DLD1 (cell line): ENCODE measurements around the gene ZNF211.

Source experiments
- in situ Hi-C: cut with HindIII; loops from 2 replicates; pipeline ENCODE4 v1.10.0; 2017; ENCODE audit warnings: low sequenced_read_pairs

Gene ZNF211

DNA sequence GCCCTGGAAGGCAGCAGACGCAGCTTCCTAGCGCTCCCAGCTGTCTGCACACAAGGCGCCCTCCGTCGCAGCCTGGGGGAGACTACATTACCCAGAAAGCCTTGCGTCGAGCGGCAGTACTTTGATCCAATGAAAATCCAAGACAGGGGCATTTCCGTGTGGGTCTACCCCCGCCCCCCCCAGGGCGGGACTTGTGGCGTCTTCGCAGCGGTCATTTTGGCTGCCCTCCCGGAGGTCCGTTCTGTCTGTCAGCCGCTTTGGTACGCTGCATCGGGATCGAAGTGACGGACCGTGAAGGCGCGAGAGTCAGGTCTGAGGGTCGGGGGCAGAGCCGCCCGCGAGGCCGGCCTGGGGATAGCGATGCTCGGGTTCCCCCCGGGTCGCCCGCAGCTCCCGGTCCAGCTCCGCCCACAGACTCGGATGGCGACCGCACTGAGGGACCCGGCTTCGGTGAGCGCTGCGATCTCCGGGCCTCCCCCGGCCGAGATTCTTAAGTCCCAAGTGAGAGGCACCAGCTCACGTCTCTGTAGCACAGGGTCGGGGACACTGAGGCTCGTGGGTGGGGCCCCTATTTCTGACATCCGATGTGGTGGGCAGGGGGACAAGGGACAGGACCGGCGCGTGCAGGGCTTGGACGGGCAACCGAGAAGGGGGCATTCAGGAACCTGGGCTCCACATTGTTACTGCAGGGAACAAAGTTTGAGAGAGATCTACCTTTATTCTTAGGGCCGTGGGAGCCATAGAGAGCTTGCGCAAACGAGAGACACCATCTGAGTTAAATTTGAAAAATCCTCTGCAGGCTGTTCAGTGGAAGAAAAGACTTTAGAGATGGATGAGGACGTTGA, at the start of gene ZNF211:
Gene ZNF211 (plus strand): TSS at position 182 of the 845 bp plus-strand sequence. CDS start 179 bp downstream, at position 361.
- in situ Hi-C loops = no loop called here

GRCh38 chr19:57583521-57584416, 49.2 kb upstream of the ZNF211 start, which contains the start of gene ZIK1:
Gene ZIK1 (plus strand): TSS chr19:57584145. CDS start chr19:57584357, 212 bp downstream.
- in situ Hi-C loops = no loop called here

DNA sequence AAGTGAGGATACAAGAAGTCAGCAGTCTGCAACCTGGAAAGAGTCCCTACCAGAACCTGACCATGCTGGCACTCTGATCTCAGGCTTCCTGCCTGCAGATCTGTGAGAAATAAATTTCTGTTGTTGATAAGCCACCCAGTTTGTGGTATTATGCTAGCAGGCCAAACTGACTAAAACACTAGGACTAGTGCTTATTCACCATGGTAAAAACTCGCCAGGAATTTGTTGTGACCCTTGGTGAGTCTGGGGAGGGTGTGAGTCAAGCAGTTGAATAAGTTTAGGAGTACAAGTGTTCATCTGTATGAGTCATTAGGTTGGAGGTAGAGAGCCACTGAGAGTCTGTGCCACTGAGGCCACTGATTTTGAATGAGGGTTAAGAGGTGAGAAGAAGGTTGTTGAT, 45.4 kb upstream of the ZNF211 start:
- in situ Hi-C loops = no loop called here

DNA sequence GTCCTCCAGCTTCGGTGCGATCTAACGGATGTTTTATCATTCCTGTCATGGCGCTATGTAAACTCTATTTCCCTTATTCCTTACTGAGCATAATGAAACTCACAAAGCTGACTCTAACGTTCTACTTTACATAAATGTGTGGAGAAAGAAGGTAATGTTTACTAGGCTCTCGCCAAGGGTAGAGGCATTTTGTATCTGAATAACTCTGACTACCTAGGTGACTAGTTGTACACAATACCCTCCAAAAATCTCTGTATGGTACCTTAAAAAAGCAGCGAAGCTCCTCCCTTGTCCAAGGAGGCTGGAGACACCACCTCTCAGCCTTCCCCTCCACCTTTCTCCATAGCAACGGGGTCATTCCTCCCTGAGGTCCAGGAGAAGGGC, 33.6 kb upstream of the ZNF211 start:
- in situ Hi-C loops = no loop called here

GRCh38 chr19:57599761-57600383, 33.1 kb upstream of the ZNF211 start, which contains the start of gene ZNF530:
Gene ZNF530 (plus strand): TSS chr19:57599885. CDS start chr19:57604346, 4,461 bp downstream.
- in situ Hi-C loops = no loop called here

GRCh38 chr19:57606931-57607330, 26.0 kb upstream of the ZNF211 start:
- in situ Hi-C loops = no loop called here

GRCh38 chr19:57611113-57611512, 21.9 kb upstream of the ZNF211 start:
- in situ Hi-C loops = no loop called here

- in situ Hi-C loops = no loop called here
These were observed 18.8 kb upstream of the ZNF211 start, which contains the start of gene ZNF134 for GRCh38 chr19:57613941-57614743. Gene ZNF134 (plus strand): TSS chr19:57614242. CDS start chr19:57619469, 5,227 bp downstream.

DNA sequence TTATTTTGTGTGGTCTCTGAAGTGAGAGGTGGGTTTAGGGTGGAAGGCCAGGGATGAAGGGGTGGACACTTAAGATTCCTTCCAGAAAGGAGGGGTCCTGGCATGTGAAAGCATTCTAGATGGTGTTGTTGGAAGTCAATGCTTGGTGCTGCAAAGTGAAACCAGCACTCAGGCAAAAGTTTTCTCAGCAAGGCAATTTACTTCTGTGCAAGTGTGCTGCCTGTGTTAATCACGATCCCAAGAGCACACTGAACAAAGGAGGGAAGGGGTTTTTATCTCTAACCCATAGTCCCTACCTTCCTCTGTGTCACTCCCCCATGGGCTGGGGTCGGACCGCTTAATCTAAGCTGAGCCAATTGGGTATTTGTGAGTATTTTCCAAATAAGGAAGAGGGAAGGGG, 17.6 kb upstream of the ZNF211 start:
- in situ Hi-C loops = no loop called here

- in situ Hi-C loops = no loop called here
These were observed 12.2 kb upstream of the ZNF211 start for GRCh38 chr19:57620673-57621348.

GRCh38 chr19:57623091-57623490, 9.9 kb upstream of the ZNF211 start:
- in situ Hi-C loops = no loop called here

DNA sequence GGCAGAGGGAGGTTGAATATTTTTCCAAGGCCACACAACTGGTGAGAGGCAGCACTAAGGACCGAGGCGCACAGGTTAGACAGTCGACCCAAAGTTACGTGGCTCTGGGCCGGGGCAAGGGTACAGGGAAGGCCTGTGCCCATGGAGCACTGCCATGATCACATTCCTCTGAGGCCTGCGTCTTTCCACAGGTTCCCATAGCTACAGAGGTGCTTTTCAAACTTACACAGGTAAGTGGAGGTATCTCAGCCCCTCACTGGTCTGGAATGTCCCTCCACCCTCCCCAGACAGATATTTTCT, 814 bp downstream of the ZNF211 start:
- in situ Hi-C loops = no loop called here

- in situ Hi-C loops = no loop called here
These were observed 4.4 kb downstream of the ZNF211 start for GRCh38 chr19:57637379-57637778.

DNA sequence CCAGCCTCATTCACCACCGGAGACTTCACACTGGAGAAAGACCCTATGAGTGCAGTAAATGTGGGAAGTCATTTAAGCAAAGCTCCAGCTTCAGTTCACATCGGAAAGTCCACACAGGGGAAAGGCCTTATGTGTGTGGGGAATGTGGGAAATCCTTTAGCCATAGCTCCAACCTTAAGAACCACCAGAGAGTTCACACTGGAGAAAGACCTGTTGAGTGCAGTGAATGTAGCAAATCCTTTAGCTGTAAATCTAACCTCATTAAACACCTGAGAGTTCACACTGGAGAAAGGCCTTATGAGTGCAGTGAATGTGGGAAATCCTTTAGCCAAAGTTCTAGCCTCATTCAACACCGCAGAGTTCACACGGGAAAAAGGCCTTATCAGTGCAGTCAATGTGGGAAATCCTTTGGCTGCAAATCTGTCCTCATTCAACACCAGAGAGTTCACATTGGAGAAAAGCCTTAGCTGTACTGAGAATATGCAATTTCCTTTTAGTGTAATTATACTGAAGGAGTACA, 8.8 kb downstream of the ZNF211 start:
- in situ Hi-C loops = no loop called here

- in situ Hi-C loops = no loop called here
These were observed 9.6 kb downstream of the ZNF211 start for GRCh38 chr19:57642396-57643046.

DNA sequence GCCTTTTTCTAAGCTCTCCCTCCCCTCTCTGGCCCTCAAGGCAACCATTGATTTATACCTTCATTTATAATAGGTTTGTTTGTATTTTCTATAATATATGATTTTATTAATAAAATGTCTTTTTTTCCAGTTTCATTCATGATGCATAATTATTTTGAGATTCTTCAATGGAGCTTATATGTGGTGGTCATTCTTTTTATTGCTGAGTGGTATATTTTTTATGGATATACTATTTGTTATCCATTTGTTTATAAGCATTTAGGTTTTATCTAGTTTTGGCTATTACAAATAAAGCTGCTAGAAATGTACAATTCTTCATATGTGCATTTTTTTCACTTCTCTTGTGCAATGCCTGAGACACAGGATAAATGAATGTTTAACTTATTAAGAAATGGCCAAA, 10.8 kb downstream of the ZNF211 start:
- in situ Hi-C loops = no loop called here

- in situ Hi-C loops = no loop called here
These were observed 15.5 kb downstream of the ZNF211 start for GRCh38 chr19:57648331-57649003.

DNA sequence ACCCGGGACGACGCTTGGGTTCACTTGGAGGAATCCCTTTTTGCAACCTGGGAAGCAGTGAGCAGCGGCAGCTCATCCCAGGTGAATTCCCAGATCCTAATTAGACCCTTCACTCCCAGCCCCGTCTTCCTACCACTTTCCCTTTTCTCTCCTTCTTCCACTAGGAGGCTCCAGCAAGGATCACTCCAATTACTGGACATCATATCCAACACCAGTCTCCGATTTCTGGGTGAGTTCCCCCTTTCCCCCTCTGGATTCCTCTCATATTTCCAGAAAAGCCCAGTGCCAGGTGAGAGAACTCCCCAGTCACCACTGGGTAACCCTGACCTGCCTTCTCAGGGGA, 18.7 kb downstream of the ZNF211 start:
- in situ Hi-C loops = no loop called here

- in situ Hi-C loops = no loop called here
These were observed 20.7 kb downstream of the ZNF211 start for GRCh38 chr19:57653689-57654088.
